CD8-positive, alpha-beta memory T cell (primary cell): Measurements from ENCODE around the gene RFNG. TPM values are rescaled to one million over a fixed set of nuclear protein-coding genes. Genes with fewer than 3 reads are reported as not detected.

Source experiments
- CTCF ChIA-PET: fragments of 350-600 bp; sonication (Branson Sonifier 250); formaldehyde crosslinking; loops from one replicate; lab custom pipeline; 2021; ENCODE audit warnings: antibody characterized with exemption; lab: Charles Lee
- POLR2A ChIA-PET: fragments of 350-600 bp; sonication (Branson Sonifier 250); formaldehyde crosslinking; loops from one replicate; lab custom pipeline; 2021; ENCODE audit warnings: antibody characterized with exemption; lab: Charles Lee
- DNase-seq, 5 donors: peaks; one replicate each; pipeline versions ENCODE4 v3.0.0 to v3.0.0-alpha.2; 2020 to 2022; ENCODE audit warnings: mixed read lengths in 1 of 5
- H3K27ac ChIP-seq: one replicate; pipeline ENCODE4 v1.7.0; 2013; ENCODE audit warnings: low read depth, mild to moderate bottlenecking, low read length, moderate library complexity
- H3K27me3 ChIP-seq: 2 replicates; pipeline ENCODE4 v1.7.0; 2013; ENCODE audit warnings: low read length, mild to moderate bottlenecking; ENCODE audit not compliant: insufficient read depth, poor library complexity, severe bottlenecking
- H3K36me3 ChIP-seq: 2 replicates; pipeline ENCODE4 v1.7.0; 2013; ENCODE audit warnings: mild to moderate bottlenecking, low read length, moderate library complexity; ENCODE audit not compliant: insufficient read depth
- H3K4me1 ChIP-seq: 2 replicates; pipeline ENCODE4 v1.7.0; 2013; ENCODE audit warnings: mild to moderate bottlenecking, low read length, moderate library complexity; ENCODE audit not compliant: insufficient read depth
- H3K4me3 ChIP-seq: 2 replicates; pipeline ENCODE4 v1.7.0; 2013; ENCODE audit warnings: mild to moderate bottlenecking, low read length
- H3K9me3 ChIP-seq: 2 replicates; pipeline ENCODE4 v1.7.0; 2013; ENCODE audit warnings: mild to moderate bottlenecking, low read length
- H3K27ac Mint-ChIP-seq, 8 donors: one replicate each; pipeline ENCODE4 v1.8.0; 2020 to 2021; ENCODE audit warnings: mixed read lengths in 8 of 8, mild to moderate bottlenecking in 6 of 8, inconsistent platforms in 3 of 8, moderate library complexity in 3 of 8
- H3K27me3 Mint-ChIP-seq, 2 donors: one replicate each; pipeline ENCODE4 v1.8.0; 2020 to 2021; ENCODE audit warnings: mixed read lengths in 2 of 2, mild to moderate bottlenecking in 1 of 2, moderate library complexity in 1 of 2
- H3K36me3 Mint-ChIP-seq, 3 donors: one replicate each; pipeline ENCODE4 v1.8.0; 2020 to 2021; ENCODE audit warnings: mixed read lengths in 3 of 3, inconsistent platforms in 1 of 3, mild to moderate bottlenecking in 1 of 3
- H3K4me1 Mint-ChIP-seq, 3 donors: one replicate each; pipeline ENCODE4 v1.8.0; 2020 to 2021; ENCODE audit warnings: mixed read lengths in 3 of 3, inconsistent platforms in 1 of 3, mild to moderate bottlenecking in 1 of 3
- H3K4me3 Mint-ChIP-seq, 7 donors: one replicate each; pipeline ENCODE4 v1.8.0; 2020 to 2021; ENCODE audit warnings: mixed read lengths in 7 of 7, mild to moderate bottlenecking in 6 of 7, moderate library complexity in 4 of 7, inconsistent platforms in 2 of 7
- H3K9me3 Mint-ChIP-seq, 5 donors: one replicate each; pipeline ENCODE4 v1.8.0; 2020 to 2022; ENCODE audit warnings: mixed read lengths in 5 of 5, mild to moderate bottlenecking in 3 of 5, moderate library complexity in 2 of 5, inconsistent platforms in 1 of 5
- polyA plus RNA-seq: library from polyadenylated mRNA; unstranded; fragments of 300-500 nt; fragmentation: Illumina TruSeq; gene quantifications from one replicate; pipeline ENCODE4 v1.2.3, GENCODE V29; 2021
- total RNA-seq, 2 experiments: library from RNA; stranded (reverse); gene quantifications; one replicate each; pipeline ENCODE4 v1.2.3, GENCODE V29; 2021

Gene RFNG
- total and polyA plus RNA-seq, 3 experiments from 2014 or later: 7.3 to 19.4 (median 18.1) TPM

GRCh38 chr17:82055023-82055964 is 3.7 kb upstream of the RFNG start:
- H3K4me1 Mint-ChIP-seq: peaks cover 0 to 20% (median 13%) of the 10 kb centered on the region in 3 donors
- no peaks in the 10 kb centered on the region for H3K36me3 ChIP-seq
- POLR2A ChIA-PET: no interaction called here

GRCh38 chr17:82054351-82055022 is 2.9 kb upstream of the RFNG start:
- H3K9me3 ChIP-seq: no peaks in the 10 kb centered on the region
- CTCF ChIA-PET: interaction anchor here (1.3 kb wide), 1 partner anchor 17 kb away, joined by 4 read pairs; the partner anchor contains the start of gene DCXR
- Mint-ChIP-seq H3K4me3 (peak overlapping the region in 4 of 7 donors; percentile 23 to 81 (median 48)), H3K27me3 (no peaks in the 10 kb centered on the region), H3K36me3 (peaks cover 0 to 49% (median 0%) of the 10 kb centered on the region in 3 donors), H3K4me1 (peaks cover 0 to 26% (median 13%) of the 10 kb centered on the region in 3 donors), H3K27ac (no peak overlapping the region), H3K9me3 (no peaks in the 10 kb centered on the region)
- POLR2A ChIA-PET: no interaction called here
- no peak for DNase-seq
- H3K27me3 ChIP-seq: no peaks in the 10 kb centered on the region
- H3K4me1 ChIP-seq: peaks cover 25% of the 10 kb centered on the region
- H3K27ac ChIP-seq: no peak overlapping the region
- no peaks in the 10 kb centered on the region for H3K36me3 ChIP-seq
- no peak overlapping the region for H3K4me3 ChIP-seq

More at GRCh38 chr17:82055023-82055964, 3.7 kb upstream of the RFNG start:
- no peak for DNase-seq
- no peaks in the 10 kb centered on the region for H3K9me3 ChIP-seq
- Mint-ChIP-seq H3K27ac (no peak overlapping the region), H3K4me3 (peak overlapping the region in 3 of 7 donors; percentile 46 to 77 (median 49)), H3K36me3 (peaks cover 0 to 54% (median 0%) of the 10 kb centered on the region in 3 donors), H3K27me3 (no peaks in the 10 kb centered on the region), H3K9me3 (no peaks in the 10 kb centered on the region)
- peaks cover 22% of the 10 kb centered on the region for H3K4me1 ChIP-seq
- H3K27me3 ChIP-seq: no peaks in the 10 kb centered on the region
- no peak overlapping the region for H3K27ac ChIP-seq
- CTCF ChIA-PET: interaction anchor here (1.3 kb wide), 1 partner anchor 18 kb away, joined by 4 read pairs; the partner anchor contains the start of gene DCXR
- H3K4me3 ChIP-seq: no peak overlapping the region

- no peaks in the 10 kb centered on the region for H3K9me3 Mint-ChIP-seq
- ChIA-PET CTCF (interaction anchor here (1.3 to 1.7 kb wide), 2 partner anchors 16 to 53 kb away, joined by 3 to 4 read pairs; partner anchors contain the start of gene DCXR), POLR2A (no interaction called here)
- peaks cover 0 to 26% (median 13%) of the 10 kb centered on the region in 3 donors for H3K4me1 Mint-ChIP-seq
- Histone ChIP-seq H3K27ac (no peak overlapping the region), H3K4me3 (no peak overlapping the region), H3K9me3 (no peaks in the 10 kb centered on the region), H3K36me3 (no peaks in the 10 kb centered on the region), H3K27me3 (no peaks in the 10 kb centered on the region), H3K4me1 (peaks cover 25% of the 10 kb centered on the region)
- peak overlapping the region in 3 of 8 donors; percentile 33 to 75 (median 44) for H3K27ac Mint-ChIP-seq
- H3K4me3 Mint-ChIP-seq: peak overlapping the region; percentile 75 to 84 (median 80)
- DNase-seq: no peak
- H3K27me3 Mint-ChIP-seq: no peaks in the 10 kb centered on the region
- H3K36me3 Mint-ChIP-seq: peaks cover 0 to 44% (median 0%) of the 10 kb centered on the region in 3 donors
Observed at GRCh38 chr17:82053556-82054263, 2.1 kb upstream of the RFNG start.

- no peaks in the 10 kb centered on the region for H3K36me3 ChIP-seq
- H3K4me1 ChIP-seq: peaks cover 25% of the 10 kb centered on the region
- H3K4me3 ChIP-seq: no peak overlapping the region
- peak overlapping the region; percentile 75 to 84 (median 80) for H3K4me3 Mint-ChIP-seq
- H3K27ac Mint-ChIP-seq: peak overlapping the region in 4 of 8 donors; percentile 33 to 44 (median 42)
- no peaks in the 10 kb centered on the region for H3K27me3 Mint-ChIP-seq
- no peaks in the 10 kb centered on the region for H3K27me3 ChIP-seq
- H3K9me3 Mint-ChIP-seq: no peaks in the 10 kb centered on the region
- CTCF ChIA-PET: interaction anchor here (1.7 kb wide), 1 partner anchor 54 kb away, joined by 3 read pairs; no protein-coding TSS in a partner anchor
- no peak overlapping the region for H3K27ac ChIP-seq
- peaks cover 0 to 42% (median 0%) of the 10 kb centered on the region in 3 donors for H3K36me3 Mint-ChIP-seq
- peaks cover 0 to 26% (median 13%) of the 10 kb centered on the region in 3 donors for H3K4me1 Mint-ChIP-seq
- POLR2A ChIA-PET: no interaction called here
- no peaks in the 10 kb centered on the region for H3K9me3 ChIP-seq
- no peak for DNase-seq
Observed at GRCh38 chr17:82053130-82053529, 1.5 kb upstream of the RFNG start.

GRCh38 chr17:82052638-82053059 is 1.0 kb upstream of the RFNG start:
- H3K36me3 Mint-ChIP-seq: peaks cover 0 to 40% (median 0%) of the 10 kb centered on the region in 3 donors
- H3K27ac ChIP-seq: peak overlapping the region; percentile 54
- H3K4me1 ChIP-seq: peaks cover 25% of the 10 kb centered on the region
- peak overlapping the region in 4 of 8 donors; percentile 71 to 83 (median 80) for H3K27ac Mint-ChIP-seq
- peaks cover 0 to 26% (median 14%) of the 10 kb centered on the region in 3 donors for H3K4me1 Mint-ChIP-seq
- peak overlapping the region; percentile 67 for H3K4me3 ChIP-seq
- H3K9me3 Mint-ChIP-seq: no peaks in the 10 kb centered on the region
- H3K36me3 ChIP-seq: no peaks in the 10 kb centered on the region
- no peak for DNase-seq
- POLR2A ChIA-PET: interaction anchor here (0.6 to 1.1 kb wide), 2 partner anchors 13 to 22 kb away, joined by 3 to 5 read pairs; partner anchors contain the start of gene DUS1L
- CTCF ChIA-PET: interaction anchor here (1.3 to 1.7 kb wide), 2 partner anchors 54 to 93 kb away, joined by 3 read pairs; no protein-coding TSS in a partner anchor
- H3K27me3 ChIP-seq: no peaks in the 10 kb centered on the region
- H3K27me3 Mint-ChIP-seq: no peaks in the 10 kb centered on the region
- no peaks in the 10 kb centered on the region for H3K9me3 ChIP-seq
- peak overlapping the region; percentile 75 to 90 (median 80) for H3K4me3 Mint-ChIP-seq

GRCh38 chr17:82050761-82051641 is 610 bp downstream of the RFNG start:
- ChIA-PET POLR2A (interaction anchor here (0.6 to 2.2 kb wide), 2 partner anchors 13 to 108 kb away, joined by 4 to 7 read pairs; partner anchors contain the start of gene DCXR), CTCF (interaction anchor here (1.1 to 3.6 kb wide), 2 partner anchors 13 to 155 kb away, joined by 3 to 23 read pairs; partner anchors contain the start of gene DCXR)
- Mint-ChIP-seq H3K4me3 (peak overlapping the region; percentile 76 to 90 (median 80)), H3K27me3 (no peaks in the 10 kb centered on the region), H3K9me3 (no peaks in the 10 kb centered on the region), H3K4me1 (peaks cover 0 to 26% (median 17%) of the 10 kb centered on the region in 3 donors), H3K27ac (peak overlapping the region in 6 of 8 donors; percentile 21 to 87 (median 81)), H3K36me3 (peaks cover 0 to 36% (median 2%) of the 10 kb centered on the region in 3 donors)
- Histone ChIP-seq H3K4me3 (peak overlapping the region; percentile 26), H3K36me3 (no peaks in the 10 kb centered on the region), H3K9me3 (no peaks in the 10 kb centered on the region), H3K27ac (peak overlapping the region; percentile 31), H3K27me3 (no peaks in the 10 kb centered on the region), H3K4me1 (peaks cover 25% of the 10 kb centered on the region)
- DNase-seq: no peak
